ENCODE data around the gene ASTN1.

DNA sequence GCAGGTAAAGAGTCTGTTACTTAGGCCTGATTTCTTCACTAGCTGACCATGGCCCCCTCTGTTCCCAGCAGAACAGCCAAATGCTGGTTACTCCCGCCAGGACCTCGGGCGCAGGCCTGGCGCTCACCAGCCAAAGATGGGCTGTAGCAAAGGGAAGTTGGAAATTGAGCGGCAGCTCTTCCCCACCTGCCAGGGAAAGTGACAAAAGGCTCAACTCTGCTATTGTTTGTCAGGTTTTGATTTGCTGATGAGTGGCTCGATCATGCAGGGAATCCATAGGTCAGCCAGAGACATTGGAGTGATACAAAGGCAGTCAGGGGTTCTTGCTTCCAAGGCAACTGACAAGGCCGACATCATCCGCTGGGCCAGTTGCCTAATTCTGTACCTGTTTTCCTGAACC lies 120.1 kb downstream of the ASTN1 start:
- TF ChIP-seq, protein P1, sequence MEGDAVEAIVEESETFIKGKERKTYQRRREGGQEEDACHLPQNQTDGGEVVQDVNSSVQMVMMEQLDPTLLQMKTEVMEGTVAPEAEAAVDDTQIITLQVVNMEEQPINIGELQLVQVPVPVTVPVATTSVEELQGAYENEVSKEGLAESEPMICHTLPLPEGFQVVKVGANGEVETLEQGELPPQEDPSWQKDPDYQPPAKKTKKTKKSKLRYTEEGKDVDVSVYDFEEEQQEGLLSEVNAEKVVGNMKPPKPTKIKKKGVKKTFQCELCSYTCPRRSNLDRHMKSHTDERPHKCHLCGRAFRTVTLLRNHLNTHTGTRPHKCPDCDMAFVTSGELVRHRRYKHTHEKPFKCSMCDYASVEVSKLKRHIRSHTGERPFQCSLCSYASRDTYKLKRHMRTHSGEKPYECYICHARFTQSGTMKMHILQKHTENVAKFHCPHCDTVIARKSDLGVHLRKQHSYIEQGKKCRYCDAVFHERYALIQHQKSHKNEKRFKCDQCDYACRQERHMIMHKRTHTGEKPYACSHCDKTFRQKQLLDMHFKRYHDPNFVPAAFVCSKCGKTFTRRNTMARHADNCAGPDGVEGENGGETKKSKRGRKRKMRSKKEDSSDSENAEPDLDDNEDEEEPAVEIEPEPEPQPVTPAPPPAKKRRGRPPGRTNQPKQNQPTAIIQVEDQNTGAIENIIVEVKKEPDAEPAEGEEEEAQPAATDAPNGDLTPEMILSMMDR (IDR thresholded peaks at IDR 0.05) = no peak
- TF ChIP-seq POLR2A (IDR thresholded peaks at IDR 0.05) (no peak), EP300 (IDR thresholded peaks at IDR 0.05) (no peak), POLR2AphosphoS5 (IDR thresholded peaks at IDR 0.05) (no peak)
